Keratinocyte (primary cell): ENCODE measurements around the gene ARMC9. TPM values are rescaled to one million over a fixed set of nuclear protein-coding genes. Genes with fewer than 3 reads are reported as not detected.

Experiments
- DNase-seq: peaks from one replicate; pipeline ENCODE4 v3.0.0-alpha.2; 2011; ENCODE audit warnings: low read depth, missing footprints, low spot score
- FAIRE-seq: peaks from 2 replicates; lab custom pipeline; 2011; peaks lifted over from hg19 to GRCh38; lab: Jason Lieb, UNC
- H2AFZ ChIP-seq: 2 replicates; pipeline ENCODE4 v1.6.0; 2012; ENCODE audit warnings: low read length, control low read depth, inconsistent platforms; ENCODE audit not compliant: control insufficient read depth
- H3K27ac ChIP-seq: 2 replicates; pipeline ENCODE4 v1.5.1; 2011; ENCODE audit warnings: low read length; ENCODE audit not compliant: control insufficient read depth, insufficient read depth
- H3K27me3 ChIP-seq: 3 replicates; pipeline ENCODE4 v1.6.0; 2011; ENCODE audit warnings: low read length; ENCODE audit not compliant: control insufficient read depth, insufficient read depth; ENCODE audit errors: extremely low read depth
- H3K36me3 ChIP-seq, 2 experiments: 2 replicates in 1 of 2; 3 replicates in 1 of 2; pipeline ENCODE4 v1.5.1; 2011; ENCODE audit warnings: low read length in 2 of 2, mild to moderate bottlenecking in 1 of 2; ENCODE audit not compliant: control insufficient read depth in 2 of 2, insufficient read depth in 2 of 2; ENCODE audit errors: extremely low read depth in 1 of 2
- H3K4me1 ChIP-seq: 3 replicates; pipeline ENCODE4 v1.5.1; 2011; ENCODE audit warnings: low read length; ENCODE audit not compliant: control insufficient read depth, insufficient read depth; ENCODE audit errors: extremely low read depth
- H3K4me2 ChIP-seq: 3 replicates; pipeline ENCODE4 v1.6.0; 2011; ENCODE audit warnings: low read depth, low read length; ENCODE audit not compliant: control insufficient read depth, insufficient read depth; ENCODE audit errors: extremely low read depth
- H3K4me3 ChIP-seq, 3 experiments: fragments of 200-600 bp in 1 of 3; sonication (generic) in 1 of 3; 2 replicates in 2 of 3; 3 replicates in 1 of 3; pipeline ENCODE4 v1.5.1; 2011 to 2016; ENCODE audit warnings: low read length in 3 of 3, mild to moderate bottlenecking in 3 of 3, control low read depth in 2 of 3, inconsistent platforms in 1 of 3, low read depth in 1 of 3, mixed read lengths in 1 of 3, mixed run types in 1 of 3, moderate library complexity in 1 of 3; ENCODE audit not compliant: control insufficient read depth in 2 of 3, insufficient read depth in 2 of 3; ENCODE audit errors: extremely low read depth in 1 of 3
- H3K79me2 ChIP-seq: 2 replicates; pipeline ENCODE4 v1.6.0; 2012; ENCODE audit warnings: low read length; ENCODE audit not compliant: control insufficient read depth, insufficient read depth
- H3K9ac ChIP-seq: 3 replicates; pipeline ENCODE4 v1.6.0; 2011; ENCODE audit warnings: low read length; ENCODE audit not compliant: control insufficient read depth, insufficient read depth; ENCODE audit errors: extremely low read depth
- H3K9me1 ChIP-seq: 3 replicates; pipeline ENCODE4 v1.6.0; 2011; ENCODE audit warnings: low read length; ENCODE audit not compliant: control insufficient read depth, insufficient read depth; ENCODE audit errors: extremely low read depth
- H3K9me3 ChIP-seq: 2 replicates; pipeline ENCODE4 v1.5.1; 2012; ENCODE audit warnings: low read depth, low read length; ENCODE audit not compliant: control insufficient read depth
- H4K20me1 ChIP-seq: 3 replicates; pipeline ENCODE4 v1.6.0; 2011; ENCODE audit warnings: low read length; ENCODE audit not compliant: control insufficient read depth, insufficient read depth; ENCODE audit errors: extremely low read depth
- EZH2 ChIP-seq: IDR thresholded peaks from one replicate; pipeline ENCODE4 v1.6.1; 2012; ENCODE audit warnings: inconsistent platforms, mild to moderate bottlenecking, low read length, moderate library complexity
- dilution Hi-C: fragments of 300-500 bp; cut with MboI; formaldehyde crosslinking; loops from one replicate; pipeline ENCODE4 v1.7.0; 2020; ENCODE audit warnings: low sequenced_read_pairs; ENCODE audit not compliant: extremely low pct_ligation_motif_present
- polyA plus RNA-seq, 5 experiments: library from polyadenylated mRNA; depleted of rRNA in 3 of 5; stranded (reverse) in 3 of 5; stranded (forward) in 1 of 5; unstranded in 1 of 5; fragments of >200 nt; gene quantifications; 1 replicate in 1 of 5; 2 replicates in 3 of 5; 3 replicates in 1 of 5; pipeline versions ENCODE4 v1.2.1 to v1.2.3, GENCODE V29; 2011 to 2012; ENCODE audit warnings: missing spikeins in 2 of 5, low read depth in 1 of 5, low replicate concordance in 1 of 5
- TF ChIP-seq, protein P1 (sequence below), 3 experiments: IDR thresholded peaks in 1 of 3; conservative IDR thresholded peaks in 1 of 3; optimal IDR thresholded peaks in 1 of 3; 2 replicates in 2 of 3; 3 replicates in 1 of 3; pipeline versions ENCODE3 to v1.5.1; 2011; ENCODE audit warnings: low read length in 3 of 3, mild to moderate bottlenecking in 3 of 3, moderate library complexity in 2 of 3, control low read depth in 1 of 3, inconsistent platforms in 1 of 3; ENCODE audit not compliant: insufficient read depth in 2 of 3; ENCODE audit errors: extremely low read depth in 1 of 3

The ARMC9 gene
- polyA plus RNA-seq, 1 donor (not counting 4 experiments of a cell fraction or from before 2014, with no cell fraction given): 16.2 TPM

DNA sequence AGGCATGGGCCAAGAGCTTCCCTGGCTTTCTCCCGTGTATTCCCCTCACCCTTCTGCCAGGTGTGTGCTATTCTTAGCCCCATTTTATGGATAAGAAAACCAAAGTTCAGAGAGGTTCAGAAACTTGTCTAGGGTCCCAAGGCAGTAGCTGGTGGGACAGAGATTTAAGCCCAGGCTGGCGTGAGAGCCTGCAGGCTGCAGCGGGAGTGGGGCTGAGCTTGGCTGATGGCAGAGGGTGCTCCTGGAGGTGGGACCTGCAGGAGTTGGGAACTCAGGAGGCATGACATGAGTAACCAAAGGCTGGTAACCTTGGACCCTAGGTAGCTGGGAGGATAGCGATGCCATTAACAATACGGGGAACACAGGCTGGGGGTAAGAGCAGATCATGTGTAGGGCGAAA is 109.8 kb downstream of the ARMC9 start:
- Histone ChIP-seq H3K27me3 (no peaks in the 10 kb centered on the region), H3K9me1 (no peaks in the 10 kb centered on the region), H3K36me3 (no peaks in the 10 kb centered on the region), H2AFZ (no peak overlapping the region), H3K4me2 (no peak overlapping the region), H3K9ac (no peak overlapping the region), H3K9me3 (no peaks in the 10 kb centered on the region), H3K4me1 (peaks cover 15% of the 10 kb centered on the region), H4K20me1 (no peaks in the 10 kb centered on the region), H3K4me3 (no peak overlapping the region), H3K27ac (no peak overlapping the region), H3K79me2 (no peaks in the 10 kb centered on the region)
- DNase-seq (no peak), FAIRE-seq (no peak)
- TF ChIP-seq, protein P1, sequence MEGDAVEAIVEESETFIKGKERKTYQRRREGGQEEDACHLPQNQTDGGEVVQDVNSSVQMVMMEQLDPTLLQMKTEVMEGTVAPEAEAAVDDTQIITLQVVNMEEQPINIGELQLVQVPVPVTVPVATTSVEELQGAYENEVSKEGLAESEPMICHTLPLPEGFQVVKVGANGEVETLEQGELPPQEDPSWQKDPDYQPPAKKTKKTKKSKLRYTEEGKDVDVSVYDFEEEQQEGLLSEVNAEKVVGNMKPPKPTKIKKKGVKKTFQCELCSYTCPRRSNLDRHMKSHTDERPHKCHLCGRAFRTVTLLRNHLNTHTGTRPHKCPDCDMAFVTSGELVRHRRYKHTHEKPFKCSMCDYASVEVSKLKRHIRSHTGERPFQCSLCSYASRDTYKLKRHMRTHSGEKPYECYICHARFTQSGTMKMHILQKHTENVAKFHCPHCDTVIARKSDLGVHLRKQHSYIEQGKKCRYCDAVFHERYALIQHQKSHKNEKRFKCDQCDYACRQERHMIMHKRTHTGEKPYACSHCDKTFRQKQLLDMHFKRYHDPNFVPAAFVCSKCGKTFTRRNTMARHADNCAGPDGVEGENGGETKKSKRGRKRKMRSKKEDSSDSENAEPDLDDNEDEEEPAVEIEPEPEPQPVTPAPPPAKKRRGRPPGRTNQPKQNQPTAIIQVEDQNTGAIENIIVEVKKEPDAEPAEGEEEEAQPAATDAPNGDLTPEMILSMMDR (optimal IDR thresholded peaks at IDR 0.05 in 1 of 3, IDR thresholded peaks at IDR 0.05 in 1 of 3, conservative IDR thresholded peaks at IDR 0.05 in 1 of 3; ENCODE audit: extremely low read depth in 1 of 3, insufficient read depth in 2 of 3, low read length in 3 of 3): no peak
- no peak for TF ChIP-seq EZH2
- dilution Hi-C loops: no loop called here

DNA sequence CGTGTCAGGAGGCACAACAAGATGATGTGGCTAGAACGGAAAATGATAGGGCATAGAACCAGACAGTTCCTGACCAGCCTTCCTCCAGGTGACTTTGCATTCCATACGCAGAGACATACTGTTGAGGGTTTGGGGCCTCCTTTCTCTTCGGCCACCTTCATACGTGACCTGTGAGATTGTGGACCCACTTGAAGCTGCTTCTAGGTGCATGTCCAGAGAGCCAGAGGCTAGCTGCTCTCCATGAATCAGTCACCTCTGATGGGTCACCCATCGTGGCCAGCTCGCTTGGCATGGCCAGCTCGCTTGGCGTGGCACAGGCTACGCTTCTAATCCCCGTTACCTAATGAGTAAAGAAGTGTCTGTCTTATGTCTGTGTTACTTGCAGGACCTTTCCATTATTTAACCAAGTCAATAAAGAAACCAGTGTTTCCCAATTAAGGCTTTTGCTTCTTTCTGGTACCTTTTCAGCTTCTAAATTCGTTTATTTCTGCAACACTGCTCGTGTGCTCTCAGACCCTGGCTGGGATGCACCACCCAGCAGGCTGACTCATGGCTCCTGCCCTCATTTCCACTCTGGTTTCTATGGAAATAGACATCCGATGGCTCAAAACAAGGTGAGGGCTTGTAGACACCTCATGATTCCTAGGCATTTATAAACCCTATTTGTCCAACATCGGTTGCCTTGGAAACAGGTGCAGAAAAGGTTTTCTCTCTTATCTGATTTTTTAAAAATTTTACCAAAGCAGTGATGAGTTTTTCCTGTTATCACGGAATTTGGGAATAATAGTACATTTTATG is 110.4 kb downstream of the ARMC9 start:
- dilution Hi-C loops: no loop called here
- H3K79me2 ChIP-seq: no peaks in the 10 kb centered on the region
- DNase-seq (no peak), FAIRE-seq (no peak)
- no peaks in the 10 kb centered on the region for H3K9me3 ChIP-seq
- no peaks in the 10 kb centered on the region for H3K27me3 ChIP-seq
- no peak overlapping the region for H3K27ac ChIP-seq
- H2AFZ ChIP-seq: no peak overlapping the region
- H3K9ac ChIP-seq: no peak overlapping the region
- no peak overlapping the region for H3K4me2 ChIP-seq
- H3K4me3 ChIP-seq: no peak overlapping the region
- no peaks in the 10 kb centered on the region for H4K20me1 ChIP-seq
- no peaks in the 10 kb centered on the region for H3K36me3 ChIP-seq
- peaks cover 15% of the 10 kb centered on the region for H3K4me1 ChIP-seq
- no peak for TF ChIP-seq EZH2
- TF ChIP-seq, protein P1 (optimal IDR thresholded peaks at IDR 0.05 in 1 of 3, IDR thresholded peaks at IDR 0.05 in 1 of 3, conservative IDR thresholded peaks at IDR 0.05 in 1 of 3; ENCODE audit: extremely low read depth in 1 of 3, insufficient read depth in 2 of 3, low read length in 3 of 3): no peak
- no peaks in the 10 kb centered on the region for H3K9me1 ChIP-seq
